Mesenchymal stem cell (in vitro differentiated cells and primary cell): ENCODE data around the gene MCCC1.

Source experiments
- DNase-seq: peaks from one replicate; pipeline ENCODE4 v3.0.0-alpha.2; 2013
- H2AFZ ChIP-seq: one replicate; pipeline ENCODE4 v1.6.1; 2013; ENCODE audit warnings: low read depth, mild to moderate bottlenecking, control low read depth, inconsistent platforms, low read length, moderate library complexity
- H2AK5ac ChIP-seq: 2 replicates; pipeline ENCODE4 v1.6.1; 2013; ENCODE audit warnings: low read length, moderate library complexity, mild to moderate bottlenecking, inconsistent platforms; ENCODE audit not compliant: severe bottlenecking
- H2BK120ac ChIP-seq: one replicate; pipeline ENCODE4 v1.6.1; 2013; ENCODE audit warnings: low read depth, mild to moderate bottlenecking, inconsistent platforms, low read length, moderate library complexity
- H2BK12ac ChIP-seq, 2 experiments: one replicate each; pipeline ENCODE4 v1.6.1; 2013; ENCODE audit warnings: inconsistent platforms in 2 of 2, low read length in 2 of 2, mild to moderate bottlenecking in 2 of 2, moderate library complexity in 2 of 2, control low read depth in 1 of 2
- H2BK15ac ChIP-seq: one replicate; pipeline ENCODE4 v1.6.1; 2013; ENCODE audit warnings: mild to moderate bottlenecking, low read depth, inconsistent platforms; ENCODE audit not compliant: poor library complexity, severe bottlenecking
- H2BK5ac ChIP-seq: 2 replicates; pipeline ENCODE4 v1.6.1; 2013; ENCODE audit warnings: low read depth, mild to moderate bottlenecking, low read length, control low read depth, inconsistent platforms; ENCODE audit not compliant: poor library complexity, severe bottlenecking
- H3K14ac ChIP-seq, 2 experiments: one replicate each; pipeline ENCODE4 v1.6.1; 2013; ENCODE audit warnings: inconsistent platforms in 2 of 2, low read length in 2 of 2, control low read depth in 1 of 2, mild to moderate bottlenecking in 1 of 2, moderate library complexity in 1 of 2
- H3K18ac ChIP-seq, 2 experiments: one replicate each; pipeline ENCODE4 v1.6.1; 2013; ENCODE audit warnings: inconsistent platforms in 2 of 2, low read length in 2 of 2, control low read depth in 1 of 2, low read depth in 1 of 2, mild to moderate bottlenecking in 1 of 2
- H3K23ac ChIP-seq, 2 experiments: one replicate each; pipeline ENCODE4 v1.6.1; 2013; ENCODE audit warnings: inconsistent platforms in 2 of 2, low read length in 2 of 2, mild to moderate bottlenecking in 2 of 2, moderate library complexity in 2 of 2, control low read depth in 1 of 2
- H3K27ac ChIP-seq: 2 replicates; pipeline ENCODE4 v1.5.1; 2013; ENCODE audit warnings: mild to moderate bottlenecking, moderate library complexity, low read length, control low read depth, inconsistent platforms; ENCODE audit not compliant: poor library complexity, severe bottlenecking
- H3K27me3 ChIP-seq, 2 experiments: 2 replicates each; pipeline versions ENCODE4 v1.6.1 to v1.7.0; 2013; ENCODE audit warnings: low read length in 2 of 2, mild to moderate bottlenecking in 2 of 2, moderate library complexity in 2 of 2, control low read depth in 1 of 2, inconsistent platforms in 1 of 2; ENCODE audit not compliant: control insufficient read depth in 1 of 2, insufficient read depth in 1 of 2
- H3K36me3 ChIP-seq, 2 experiments: 2 replicates each; pipeline versions ENCODE4 v1.6.1 to v1.7.0; 2013; ENCODE audit warnings: low read length in 2 of 2, control low read depth in 1 of 2, inconsistent platforms in 1 of 2, low read depth in 1 of 2, mild to moderate bottlenecking in 1 of 2; ENCODE audit not compliant: insufficient read depth in 2 of 2, control insufficient read depth in 1 of 2
- H3K4ac ChIP-seq, 2 experiments: one replicate each; pipeline ENCODE4 v1.6.1; 2013; ENCODE audit warnings: inconsistent platforms in 2 of 2, low read length in 2 of 2, mild to moderate bottlenecking in 2 of 2, moderate library complexity in 2 of 2, control low read depth in 1 of 2, low read depth in 1 of 2
- H3K4me1 ChIP-seq: 2 replicates; pipeline ENCODE4 v1.6.1; 2013; ENCODE audit warnings: low read depth, low read length, control low read depth; ENCODE audit not compliant: control insufficient read depth, insufficient read depth
- H3K4me2 ChIP-seq: 2 replicates; pipeline ENCODE4 v1.6.1; 2013; ENCODE audit warnings: low read length, mild to moderate bottlenecking, inconsistent platforms; ENCODE audit not compliant: poor library complexity, severe bottlenecking
- H3K4me3 ChIP-seq, 2 experiments: 2 replicates each; pipeline versions ENCODE4 v1.5.1 to v1.7.0; 2013; ENCODE audit warnings: low read length in 2 of 2, mild to moderate bottlenecking in 2 of 2, control low read depth in 1 of 2, low read depth in 1 of 2; ENCODE audit not compliant: insufficient read depth in 1 of 2
- H3K79me1 ChIP-seq: replicated peaks from 2 replicates; pipeline ENCODE4 v1.6.1; 2013; ENCODE audit warnings: mild to moderate bottlenecking, control low read depth, low read length, inconsistent platforms; ENCODE audit not compliant: poor library complexity, severe bottlenecking
- H3K9ac ChIP-seq: 2 replicates; pipeline ENCODE4 v1.7.0; 2013; ENCODE audit warnings: mild to moderate bottlenecking, low read length, moderate library complexity
- H3K9me3 ChIP-seq: 2 replicates; pipeline ENCODE4 v1.7.0; 2013; ENCODE audit warnings: mild to moderate bottlenecking, low read length; ENCODE audit not compliant: control insufficient read depth
- H4K8ac ChIP-seq: one replicate; pipeline ENCODE4 v1.6.1; 2013; ENCODE audit warnings: inconsistent platforms, mild to moderate bottlenecking, low read length, moderate library complexity
- H4K91ac ChIP-seq: one replicate; pipeline ENCODE4 v1.6.1; 2013; ENCODE audit warnings: mild to moderate bottlenecking, low read length, inconsistent platforms
- WGBS: methylation state at CpG from one replicate; pipeline ENCODE4 v1.1.7; 2013; ENCODE audit warnings: mixed read lengths; 5-methylcytosine and 5-hydroxymethylcytosine counted together

MCCC1 gene

DNA sequence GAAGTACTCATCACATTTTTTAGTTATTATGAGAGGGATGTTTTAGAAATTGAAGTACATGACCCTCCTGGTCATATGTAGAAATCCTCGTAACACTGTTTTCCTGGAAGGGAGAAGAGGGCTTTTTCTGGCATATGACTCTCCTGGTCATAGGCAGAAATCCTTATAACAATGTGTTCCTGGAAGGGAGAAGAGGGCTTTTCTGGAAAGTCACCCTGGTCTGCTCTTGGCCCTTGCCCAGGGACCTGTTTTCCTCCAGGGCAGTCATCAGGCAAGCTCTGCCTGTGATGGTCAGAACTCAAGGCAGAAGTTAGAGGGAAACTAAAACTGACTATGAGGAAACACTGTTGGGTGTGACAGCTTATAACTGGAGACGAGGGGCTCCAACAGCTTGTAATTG lies 35.5 kb upstream of the MCCC1 start:
- Histone ChIP-seq H2BK5ac (no peak overlapping the region), H3K4ac (no peak overlapping the region), H3K9me3 (peaks cover 6% of the 10 kb centered on the region), H3K79me1 (no peaks in the 10 kb centered on the region), H3K9ac (no peak overlapping the region), H3K27ac (no peak overlapping the region), H2BK15ac (no peak overlapping the region), H3K18ac (no peak overlapping the region), H3K14ac (no peak overlapping the region), H3K36me3 (no peaks in the 10 kb centered on the region), H2BK12ac (no peak overlapping the region), H3K4me1 (no peaks in the 10 kb centered on the region), H3K23ac (no peak overlapping the region), H3K4me3 (no peak overlapping the region), H3K27me3 (peaks cover 23 to 41% of the 10 kb centered on the region in 2 experiments), H2AK5ac (no peak overlapping the region), H2AFZ (no peak overlapping the region), H4K8ac (no peak overlapping the region), H4K91ac (no peak overlapping the region), H3K4me2 (no peak overlapping the region), H2BK120ac (no peak overlapping the region)
- WGBS: 89% methylated on average over 2 of the region's 2 CpGs
- DNase-seq: no peak

DNA sequence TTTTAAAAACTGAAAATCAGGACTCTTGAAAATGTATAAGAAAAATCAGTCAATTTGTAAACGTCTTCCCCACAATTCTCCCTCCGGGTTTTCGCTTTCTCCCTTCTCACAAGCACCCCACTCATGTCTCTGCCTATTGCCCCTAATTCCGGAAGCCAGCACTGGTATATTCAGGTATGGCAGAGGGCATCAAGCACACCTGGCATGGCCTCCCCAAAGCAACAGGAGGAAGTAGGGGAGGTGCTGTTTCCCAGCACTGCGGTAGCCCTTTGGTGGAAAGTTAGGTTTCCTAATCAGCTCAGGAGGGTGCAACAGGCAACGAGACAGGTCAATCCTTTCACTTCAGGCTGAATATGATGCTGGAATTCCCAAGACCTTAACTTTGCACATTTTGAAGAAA lies 33.1 kb upstream of the MCCC1 start:
- Histone ChIP-seq H3K36me3 (no peaks in the 10 kb centered on the region), H3K9ac (no peak overlapping the region), H3K27me3 (peaks cover 23 to 33% of the 10 kb centered on the region in 2 experiments), H3K27ac (no peak overlapping the region), H3K9me3 (peaks cover 7% of the 10 kb centered on the region), H3K4ac (no peak overlapping the region), H2BK120ac (no peak overlapping the region), H4K8ac (no peak overlapping the region), H4K91ac (no peak overlapping the region), H3K4me1 (no peaks in the 10 kb centered on the region), H2AFZ (no peak overlapping the region), H2BK12ac (no peak overlapping the region), H2BK5ac (no peak overlapping the region), H3K4me3 (no peak overlapping the region), H3K14ac (no peak overlapping the region), H3K18ac (no peak overlapping the region), H3K4me2 (no peak overlapping the region), H2BK15ac (no peak overlapping the region), H2AK5ac (no peak overlapping the region), H3K79me1 (no peaks in the 10 kb centered on the region), H3K23ac (no peak overlapping the region)
- WGBS: 47% methylated on average over 6 of the region's 6 CpGs
- DNase-seq: no peak

DNA sequence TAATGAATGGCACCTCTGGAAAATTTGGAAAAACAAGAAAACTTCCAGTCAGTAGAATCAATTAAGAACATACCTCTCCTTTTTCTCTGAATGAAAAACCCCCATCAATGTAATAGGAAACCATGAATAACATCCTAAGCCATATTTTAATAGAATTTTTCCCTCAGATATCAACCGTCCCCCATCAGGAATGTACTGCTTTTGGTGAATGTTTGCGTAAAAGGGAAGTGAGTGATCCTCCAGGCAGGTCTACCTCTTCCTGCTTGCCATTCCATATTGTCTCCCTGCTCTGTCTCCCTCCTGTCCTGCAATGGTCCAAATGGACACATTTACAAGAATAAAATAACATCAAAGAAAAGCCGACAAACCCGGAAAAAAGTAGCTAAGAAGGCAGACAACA lies 32.4 kb upstream of the MCCC1 start:
- Histone ChIP-seq H4K8ac (no peak overlapping the region), H4K91ac (no peak overlapping the region), H3K23ac (no peak overlapping the region), H2AFZ (no peak overlapping the region), H3K18ac (no peak overlapping the region), H3K79me1 (no peaks in the 10 kb centered on the region), H3K4me1 (no peaks in the 10 kb centered on the region), H3K9me3 (peaks cover 7% of the 10 kb centered on the region), H3K4me3 (no peak overlapping the region), H2BK120ac (no peak overlapping the region), H3K27ac (no peak overlapping the region), H2AK5ac (no peak overlapping the region), H3K4ac (no peak overlapping the region), H3K36me3 (no peaks in the 10 kb centered on the region), H3K9ac (no peak overlapping the region), H3K27me3 (peaks cover 23 to 33% of the 10 kb centered on the region in 2 experiments), H3K4me2 (no peak overlapping the region), H3K14ac (no peak overlapping the region), H2BK12ac (no peak overlapping the region), H2BK5ac (no peak overlapping the region), H2BK15ac (no peak overlapping the region)
- WGBS: 61% methylated on average over 4 of the region's 4 CpGs
- no peak for DNase-seq

DNA sequence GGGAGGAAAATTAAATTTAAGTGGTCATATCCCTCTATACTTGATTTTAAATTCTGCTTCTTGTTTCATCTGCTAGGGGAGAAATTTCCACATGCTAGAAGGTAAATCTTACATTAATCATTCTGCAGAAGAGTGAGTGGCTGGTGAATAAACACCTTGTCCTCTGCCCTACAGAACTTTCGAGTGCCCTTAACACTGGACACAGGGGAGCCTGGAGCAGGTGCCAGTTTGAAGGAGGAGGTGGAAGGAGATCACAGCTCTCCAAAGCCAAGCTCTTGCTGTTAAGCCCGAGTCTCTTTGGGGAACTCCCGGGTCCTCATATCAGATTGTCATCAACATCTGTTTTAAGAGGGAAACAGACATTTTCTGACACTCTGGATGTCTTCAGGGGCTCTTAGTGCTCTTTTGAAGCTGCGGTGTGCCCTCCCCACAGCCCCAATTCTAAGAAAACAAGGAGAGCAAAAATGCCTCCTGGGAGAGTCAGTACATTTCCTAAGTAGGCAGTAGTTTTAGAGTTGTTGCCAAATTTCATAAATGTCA lies 32.0 kb upstream of the MCCC1 start:
- no peak overlapping the region for H3K14ac ChIP-seq
- H2BK12ac ChIP-seq: no peak overlapping the region
- no peak overlapping the region for H2AFZ ChIP-seq
- no peak overlapping the region for H3K18ac ChIP-seq
- no peak overlapping the region for H2BK15ac ChIP-seq
- H2AK5ac ChIP-seq: no peak overlapping the region
- WGBS: 81% methylated on average over 4 of the region's 4 CpGs
- no peak overlapping the region for H3K4me2 ChIP-seq
- H3K79me1 ChIP-seq: no peaks in the 10 kb centered on the region
- no peak overlapping the region for H2BK120ac ChIP-seq
- no peak overlapping the region for H3K23ac ChIP-seq
- DNase-seq: no peak
- H3K4me1 ChIP-seq: no peaks in the 10 kb centered on the region
- no peak overlapping the region for H3K4me3 ChIP-seq
- H3K9me3 ChIP-seq: peaks cover 7% of the 10 kb centered on the region
- H3K4ac ChIP-seq: no peak overlapping the region
- no peak overlapping the region for H4K91ac ChIP-seq
- no peak overlapping the region for H4K8ac ChIP-seq
- H3K27ac ChIP-seq: no peak overlapping the region
- no peak overlapping the region for H3K9ac ChIP-seq
- H3K36me3 ChIP-seq: no peaks in the 10 kb centered on the region
- no peak overlapping the region for H2BK5ac ChIP-seq
- peaks cover 23 to 33% of the 10 kb centered on the region in 2 experiments for H3K27me3 ChIP-seq
